Adrenal gland (tissue), 12 donors: ENCODE data around the gene RIC8A. TPM values are rescaled to one million over a fixed set of nuclear protein-coding genes. Genes with fewer than 3 reads are reported as not detected.
"Not testable (repeated sequence)": the region's sequence is repeated elsewhere in the genome, so short reads cannot be mapped to it uniquely, and the experiment has no call there.

Experiments
- DNase-seq, 7 donors: peaks; one replicate each; pipeline ENCODE4 v3.0.0-alpha.2; 2019 to 2020
- H3K27ac ChIP-seq, 5 donors: fragments of 200-600 bp; sonication (generic) in 4 of 5; 1 replicate in 3 of 5; 2 replicates in 2 of 5; pipeline versions ENCODE4 v1.5.1 to v1.8.0; 2016 to 2020; ENCODE audit warnings: mild to moderate bottlenecking in 1 of 5
- H3K27me3 ChIP-seq: fragments of 200-600 bp; 2 replicates; pipeline ENCODE4 v1.8.0; 2021
- H3K36me3 ChIP-seq, 2 donors: fragments of 200-600 bp; replicated peaks in 1 of 2; 1 replicate in 1 of 2; 2 replicates in 1 of 2; pipeline versions ENCODE4 v1.5.1 to v1.8.0; 2018 to 2022
- H3K4me1 ChIP-seq, 2 donors: fragments of 200-600 bp; replicated peaks in 1 of 2; 1 replicate in 1 of 2; 2 replicates in 1 of 2; pipeline versions ENCODE4 v1.5.1 to v1.8.0; 2018 to 2021
- H3K4me3 ChIP-seq, 4 donors: fragments of 200-600 bp; sonication (generic) in 3 of 4; one replicate each; pipeline ENCODE4 v1.5.1; 2016 to 2018
- H3K9me3 ChIP-seq, 3 donors: fragments of 200-600 bp; sonication (generic) in 1 of 3; replicated peaks in 1 of 3; 1 replicate in 2 of 3; 2 replicates in 1 of 3; pipeline versions ENCODE4 v1.5.1 to v1.8.0; 2016 to 2021
- CTCF ChIP-seq, 6 experiments: fragments of 450-650 bp in 4 of 6; fragments of 200-600 bp in 2 of 6; sonication (generic) in 1 of 6; IDR thresholded peaks; 1 replicate in 5 of 6; 2 replicates in 1 of 6; pipeline versions ENCODE4 v1.5.1 to v1.8.0; 2016 to 2021; ENCODE audit warnings: antibody characterized with exemption in 6 of 6, mild to moderate bottlenecking in 2 of 6, moderate library complexity in 1 of 6
- POLR2A ChIP-seq, 2 donors: fragments of 450-650 bp; IDR thresholded peaks; one replicate each; pipeline ENCODE4 v1.6.1; 2017; ENCODE audit warnings: antibody characterized with exemption in 2 of 2, mild to moderate bottlenecking in 2 of 2, moderate library complexity in 1 of 2
- WGBS, 4 donors: extraction: QIAGEN DNeasy Blood & Tissue Kit in 2 of 4; methylation state at CpG; one replicate each; pipeline versions ENCODE4 v1.1.5 to v1.1.7; 2013 to 2017; 5-methylcytosine and 5-hydroxymethylcytosine counted together
- intact Hi-C, 2 donors: fragments of 100-400 bp; cut with DNase I; formaldehyde crosslinking; loops; one replicate each; pipeline versions ENCODE4 v1.14.1 to v1.15.0; 2022 to 2023
- polyA plus RNA-seq, 3 donors: library from polyadenylated mRNA; stranded (reverse); fragments of 200-250 nt in 2 of 3; fragments of 350-450 nt in 1 of 3; fragmentation: Illumina TruSeq in 1 of 3; extraction: RNeasy Lipid Tissue Mini Kit (QIAGEN cat#74804) in 1 of 3; gene quantifications; one replicate each; pipeline ENCODE4 v1.2.3, GENCODE V29; 2013 to 2014
- total RNA-seq, 9 donors: library from RNA; depleted of rRNA in 4 of 9; stranded (reverse); fragments of >200 nt in 4 of 9; fragments of 120-200 nt in 1 of 9; fragmentation: NEBNext Ultra II Directional in 1 of 9; extraction: Animal tissue kit (Norgen Biotek cat#: 25700) in 1 of 9; gene quantifications; one replicate each; pipeline versions ENCODE4 v1.1.0 to v1.2.4, GENCODE V29; 2013 to 2023
- donor health status: healthy with polysubstance abuse.
- donor health status: Bipolar disorder and iron deficiency.
- donor health status: DM: yes; HTN: yes; CAD: no.
- donor health status: DM: no; HTN: no; CAD: no.
- donor health status: DM: no; HTN: no; CAD: no.
- donor health status: DM: yes; HTN: yes; CAD: no.

RIC8A gene
- total and polyA plus RNA-seq, 12 donors, result 60.9 to 105 (median 79.1) TPM

DNA sequence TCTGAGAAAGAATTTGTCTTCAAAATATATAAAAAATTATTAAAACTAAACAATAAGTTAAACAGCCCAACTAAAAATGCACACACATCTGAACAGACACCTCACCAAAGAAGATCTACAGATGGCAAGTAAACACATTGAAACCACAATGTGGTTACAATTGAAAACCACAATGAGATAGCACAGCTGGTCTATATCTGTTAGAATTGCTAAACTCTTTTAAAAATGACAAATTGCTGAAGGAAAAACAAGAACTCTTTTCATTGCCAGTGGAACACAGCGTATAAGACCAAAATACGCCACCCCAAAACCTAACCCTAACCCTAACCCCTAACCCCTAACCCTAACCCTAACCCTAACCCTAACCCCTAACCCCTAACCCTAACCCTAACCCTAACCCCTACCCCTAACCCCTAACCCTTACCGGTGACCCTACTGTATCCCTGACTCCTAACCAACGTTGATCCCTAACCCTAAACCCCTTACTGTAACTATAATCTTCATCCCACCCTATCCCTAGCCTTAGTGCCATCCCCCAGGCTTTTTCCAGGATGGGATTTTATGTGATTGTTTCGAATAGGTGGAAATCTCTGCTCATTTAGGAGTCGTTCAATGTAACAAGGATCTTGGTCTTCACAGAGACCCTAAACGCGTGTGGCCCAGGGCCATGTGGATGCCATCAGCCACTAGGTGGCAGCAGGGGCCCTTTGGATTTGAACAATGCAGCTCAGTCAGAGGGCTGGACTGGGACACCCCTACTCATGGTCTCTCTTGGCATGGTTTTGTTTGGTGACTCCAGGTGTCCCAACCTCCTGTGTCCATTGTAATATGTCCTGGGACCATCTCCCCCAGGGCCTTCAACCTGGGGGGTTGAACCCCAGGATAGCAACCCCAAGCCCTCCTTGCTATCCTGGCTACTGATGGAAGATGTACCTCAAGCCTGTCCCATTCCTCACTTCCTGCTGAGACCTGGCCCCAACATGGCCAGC, 15.7 kb upstream of the RIC8A start:
- H3K9me3 ChIP-seq, H3K27ac ChIP-seq, H3K36me3 ChIP-seq, H3K4me3 ChIP-seq, H3K4me1 ChIP-seq, intact Hi-C loops, H3K27me3 ChIP-seq: not testable (repeated sequence)
- 28 to 67% (median 48%) methylated on average over 2 to 7 of the region's 8 CpGs; no CpG with 5 or more reads in 1 of the 4 donors for WGBS, 4 donors
- TF ChIP-seq CTCF (IDR thresholded peaks at IDR 0.05), result peak in 5 of 6 experiments; percentile 17 to 46 (median 32)
- peak in 6 of 7 donors; percentile 14 to 62 (median 36) for DNase-seq

DNA sequence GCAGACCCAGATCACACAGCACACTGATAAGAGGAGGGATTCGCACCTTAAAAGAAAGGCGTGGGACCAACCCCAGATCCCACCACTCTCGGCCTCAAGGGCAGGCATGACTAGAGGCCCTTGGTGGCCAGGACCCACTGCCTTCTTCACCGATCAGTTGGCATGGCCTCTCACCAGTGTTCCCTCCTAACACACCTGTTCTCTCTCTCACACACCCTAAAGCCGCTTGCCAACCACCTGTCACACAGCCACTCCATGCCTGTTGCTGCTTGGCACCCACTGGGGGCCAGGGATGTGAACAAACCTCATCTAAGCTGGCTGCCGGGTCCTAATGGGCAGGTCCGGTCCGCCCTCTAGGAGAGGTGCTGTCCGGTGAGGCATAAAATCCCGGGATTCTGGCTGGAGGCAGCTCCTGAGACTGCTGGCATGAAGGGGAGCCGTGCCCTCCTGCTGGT, 14.8 kb upstream of the RIC8A start, which contains the start of gene SCGB1C1:
Gene SCGB1C1 (plus strand): TSS at position 405 of the 455 bp plus-strand sequence. CDS start 22 bp downstream, at position 427.
- H3K36me3 ChIP-seq, H3K4me1 ChIP-seq, H3K27me3 ChIP-seq, H3K4me3 ChIP-seq, H3K9me3 ChIP-seq, intact Hi-C loops, DNase-seq, H3K27ac ChIP-seq: not testable (repeated sequence)
- 59 to 90% (median 88%) methylated on average over 2 to 6 of the region's 11 CpGs; no CpG with 5 or more reads in 1 of the 4 donors for WGBS, 4 donors

- H3K36me3 ChIP-seq, H3K27ac ChIP-seq, H3K4me1 ChIP-seq, H3K27me3 ChIP-seq, intact Hi-C loops, H3K9me3 ChIP-seq, H3K4me3 ChIP-seq: not testable (repeated sequence)
- peak in 4 of 7 donors; percentile 8 to 48 (median 18) for DNase-seq
- 67 to 76% (median 71%) methylated on average over 4 to 5 of the region's 5 CpGs for whole genome bisulfite sequencing, 4 donors
These were observed 14.0 kb upstream of the RIC8A start for GRCh38 chr11:193481-193880.

DNA sequence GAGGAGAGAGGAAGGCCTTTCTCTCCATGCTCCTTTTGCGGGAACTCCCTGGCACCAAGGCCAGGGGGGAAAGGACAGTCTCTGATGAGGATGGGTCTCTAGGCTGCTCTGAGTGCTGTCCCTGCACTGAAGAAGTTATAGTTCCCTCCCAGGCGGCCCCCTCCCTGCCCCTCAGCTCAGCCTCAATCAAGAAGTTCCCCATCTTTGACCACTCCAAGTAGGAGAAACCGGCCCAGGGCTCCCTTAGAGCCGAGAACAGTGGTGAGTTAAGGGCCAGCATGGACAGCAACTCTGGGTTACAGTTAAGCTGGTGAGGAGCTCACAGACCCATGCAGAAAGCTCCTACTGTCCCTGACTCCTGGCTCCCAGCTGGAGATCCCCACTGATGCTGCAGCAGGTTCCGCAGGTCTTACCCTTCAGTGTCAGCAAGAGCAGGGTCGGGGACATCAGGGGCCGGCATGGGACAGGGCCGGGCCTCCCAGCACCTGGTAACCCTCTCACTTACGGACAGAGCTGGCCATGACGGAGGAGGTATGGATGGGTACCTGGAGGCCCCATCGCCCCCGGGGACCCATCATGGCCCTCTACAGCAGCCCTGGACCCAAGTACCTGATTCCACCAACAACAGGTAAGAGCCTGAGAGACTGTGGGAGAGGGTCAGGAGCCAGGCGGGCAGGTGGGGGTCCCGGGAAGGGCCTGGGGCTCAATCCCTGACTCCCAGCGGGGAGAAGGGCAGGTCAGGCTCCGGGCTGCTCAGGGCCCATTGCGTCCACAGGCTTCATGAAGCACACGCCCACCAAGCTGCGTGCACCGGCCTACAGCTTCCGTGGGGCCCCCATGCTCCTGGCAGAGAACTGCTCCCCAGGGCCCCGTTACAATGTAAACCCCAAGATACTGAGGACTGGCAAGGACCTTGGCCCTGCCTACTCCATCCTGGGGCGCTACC, 10.4 kb upstream of the RIC8A start:
- Histone ChIP-seq H3K4me1 (peaks cover 0 to under 1% of the 10 kb centered on the region in 2 donors), H3K4me3 (no peak overlapping the region), H3K9me3 (no peaks in the 10 kb centered on the region), H3K27me3 (no peaks in the 10 kb centered on the region), H3K27ac (no peak overlapping the region), H3K36me3 (peaks cover 0 to 7% of the 10 kb centered on the region in 2 donors)
- peak in 3 of 7 donors; percentile 0 to 12 (median 10) for DNase-seq
- TF ChIP-seq CTCF (IDR thresholded peaks at IDR 0.05) (no peak), POLR2A (IDR thresholded peaks at IDR 0.05) (no peak)
- intact Hi-C loops, result loop anchor here in 1 of 2 donors (5.0 kb wide), 1 partner anchor 165 kb away; no protein-coding TSS in a partner anchor
- 71 to 85% (median 81%) methylated on average over 9 to 23 of the region's 23 CpGs for WGBS, 4 donors
